Kidney glomerular epithelial cell (primary cell): ENCODE measurements around the gene LRCOL1.
A peak's percentile ranks its signal among the peaks of the same experiment; 100 is the strongest.

Source experiments
- DNase-seq: peaks from one replicate; lab custom pipeline; 2025; lab: John Stamatoyannopoulos, UW

Gene LRCOL1

DNA sequence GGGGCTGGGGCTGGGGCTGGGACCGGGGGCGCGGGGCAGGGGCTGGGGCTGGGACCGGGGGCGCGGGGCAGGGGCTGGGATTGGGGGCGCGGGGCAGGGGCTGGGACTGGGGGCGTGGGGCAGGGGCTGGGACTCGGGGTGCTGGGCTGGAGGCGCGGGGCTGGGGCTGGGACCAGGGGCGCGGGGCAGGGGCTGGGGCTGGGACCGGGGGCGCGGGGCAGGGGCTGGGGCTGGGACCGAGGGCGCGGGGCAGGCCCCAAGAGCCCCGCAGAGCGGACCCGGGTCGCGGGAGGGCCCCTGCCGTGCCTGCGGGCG, 8.6 kb upstream of the LRCOL1 start:
- DNase-seq: no peak

- DNase-seq: no peak
Observed at GRCh38 chr12:132618683-132619043, 8.3 kb upstream of the LRCOL1 start, which contains the start of gene P2RX2. TSS of gene P2RX2 (plus strand) at chr12:132618776. CDS start at chr12:132618817, 41 bp downstream.

GRCh38 chr12:132617822-132618682, 7.7 kb upstream of the LRCOL1 start:
- DNase-seq: no peak

- no peak for DNase-seq
Observed at GRCh38 chr12:132617135-132617701, 6.8 kb upstream of the LRCOL1 start.

DNA sequence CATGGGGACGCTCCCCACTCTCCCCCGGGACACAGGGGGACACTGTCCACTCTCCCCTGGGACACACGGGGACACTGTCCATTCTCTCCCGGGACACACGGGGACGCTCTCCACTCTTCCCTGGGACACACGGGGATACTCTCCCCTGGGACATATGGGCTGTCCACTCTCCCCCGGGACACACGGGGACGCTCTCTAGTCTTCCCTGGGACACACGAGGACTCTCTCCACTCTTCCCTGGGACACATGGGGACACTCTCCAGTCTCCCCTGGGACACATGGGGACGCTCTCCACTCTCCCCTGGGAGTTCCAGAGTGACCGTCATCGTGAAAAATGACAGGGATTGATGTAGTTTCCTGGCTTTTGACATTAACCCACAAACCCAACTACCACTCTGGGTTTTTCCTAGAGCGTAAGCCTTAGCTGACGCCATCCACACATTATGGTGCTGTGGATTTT, 5.2 kb upstream of the LRCOL1 start:
- DNase-seq: no peak

DNA sequence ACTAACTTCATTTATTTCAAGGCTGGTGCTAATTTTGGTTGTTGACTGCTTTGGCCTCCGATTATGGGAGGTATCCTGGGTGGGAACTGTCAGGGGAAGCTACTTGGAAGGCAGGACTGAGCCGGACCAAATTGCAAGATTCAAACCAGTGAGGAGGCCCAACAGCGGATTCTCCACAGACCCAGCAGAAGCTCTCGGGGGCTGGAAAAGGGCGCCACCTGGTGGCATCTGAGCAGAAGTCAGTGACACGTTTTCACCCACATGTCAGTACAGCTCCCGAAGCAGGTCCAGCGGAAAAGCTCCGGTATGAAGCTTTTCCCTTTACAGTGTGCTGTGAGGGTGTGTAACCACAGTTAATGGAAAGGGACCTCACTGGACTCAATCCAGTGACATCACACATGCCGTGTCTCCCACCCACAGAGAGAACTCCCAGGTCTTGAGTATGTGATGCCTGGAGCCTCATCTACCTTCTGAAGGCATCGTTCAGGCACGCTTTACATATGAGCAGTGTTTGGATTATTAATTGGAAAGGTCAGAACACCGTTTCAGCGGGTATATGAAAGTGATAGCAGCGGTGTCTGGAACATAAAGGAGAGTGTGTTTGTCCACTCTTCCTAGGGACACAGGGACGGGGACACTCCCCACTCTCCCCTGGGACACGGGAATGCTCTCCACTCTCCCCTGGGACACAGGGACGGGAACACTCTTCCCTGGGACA, 4.6 kb upstream of the LRCOL1 start:
- DNase-seq: peak; percentile 48

GRCh38 chr12:132614029-132614428, 3.6 kb upstream of the LRCOL1 start:
- no peak for DNase-seq

GRCh38 chr12:132611620-132612019, 1.2 kb upstream of the LRCOL1 start:
- DNase-seq: no peak

GRCh38 chr12:132610866-132611602, 652 bp upstream of the LRCOL1 start:
- no peak for DNase-seq

DNA sequence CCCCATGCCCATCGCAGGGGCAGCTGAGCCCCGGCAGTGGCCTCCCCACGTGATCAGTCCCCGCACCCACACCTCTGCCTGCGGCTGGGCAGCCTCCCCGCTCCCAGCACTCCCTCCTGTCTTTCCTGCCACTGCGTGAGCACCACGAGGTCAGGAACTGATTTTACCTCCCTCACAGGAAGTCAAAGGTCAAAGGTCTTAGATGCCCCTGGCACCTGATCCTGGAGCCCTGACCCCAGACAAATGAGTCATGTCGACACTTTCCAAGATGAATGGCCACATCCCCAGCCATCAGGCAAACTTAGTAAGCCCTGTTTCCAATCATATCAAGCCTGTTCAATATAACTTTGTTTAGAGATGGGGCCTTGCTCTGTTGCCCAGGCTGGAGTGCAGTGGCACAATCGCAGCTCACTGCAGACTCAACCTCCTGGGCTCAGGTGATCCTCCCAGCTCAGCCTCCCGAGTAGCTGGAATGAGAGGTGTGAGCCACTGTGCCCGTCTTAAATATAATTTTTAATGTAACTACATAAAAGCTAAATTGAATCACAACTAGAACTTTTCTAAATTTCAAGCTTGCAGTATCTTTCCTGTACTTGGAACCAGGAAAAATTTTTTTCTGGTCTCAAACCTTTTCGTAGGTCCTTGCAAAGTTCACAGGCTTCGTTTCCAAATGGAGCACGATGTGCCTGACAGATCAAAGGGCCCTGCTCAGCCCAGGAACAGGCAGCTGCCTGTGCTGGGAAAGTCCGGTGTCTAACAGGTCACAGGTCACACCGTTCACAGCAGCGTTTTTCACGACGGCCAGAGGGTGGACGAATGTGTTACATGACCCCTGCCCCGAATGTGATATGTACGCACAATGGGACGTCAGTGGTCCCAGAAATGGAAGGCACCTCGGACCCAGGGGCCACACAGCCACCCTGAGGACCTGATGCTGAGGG, 1.9 kb downstream of the LRCOL1 start:
- DNase-seq: no peak

GRCh38 chr12:132606927-132607326, 3.5 kb downstream of the LRCOL1 start:
- no peak for DNase-seq

- no peak for DNase-seq
Observed at GRCh38 chr12:132606466-132606865, 3.9 kb downstream of the LRCOL1 start.

DNA sequence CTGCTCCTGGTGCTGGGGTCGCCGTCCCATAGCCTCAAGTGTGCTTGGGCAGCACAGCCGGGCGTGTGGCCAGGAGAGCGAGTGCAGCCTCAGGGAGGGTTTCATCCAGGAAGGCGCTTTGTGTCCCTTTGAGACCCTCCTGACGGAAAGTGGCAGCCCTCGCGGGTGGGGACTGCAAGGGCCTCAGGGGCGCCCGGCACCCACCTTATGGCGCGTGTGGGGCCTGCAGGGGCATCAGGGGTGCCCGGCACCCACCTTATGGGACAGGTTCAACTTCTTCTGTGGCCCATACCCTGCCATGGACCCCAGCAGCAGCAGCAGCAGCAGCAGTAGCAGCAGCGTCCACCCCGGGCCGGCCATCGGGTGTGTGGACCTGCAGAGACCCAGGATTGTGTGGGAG, 4.5 kb downstream of the LRCOL1 start:
- DNase-seq: no peak

DNA sequence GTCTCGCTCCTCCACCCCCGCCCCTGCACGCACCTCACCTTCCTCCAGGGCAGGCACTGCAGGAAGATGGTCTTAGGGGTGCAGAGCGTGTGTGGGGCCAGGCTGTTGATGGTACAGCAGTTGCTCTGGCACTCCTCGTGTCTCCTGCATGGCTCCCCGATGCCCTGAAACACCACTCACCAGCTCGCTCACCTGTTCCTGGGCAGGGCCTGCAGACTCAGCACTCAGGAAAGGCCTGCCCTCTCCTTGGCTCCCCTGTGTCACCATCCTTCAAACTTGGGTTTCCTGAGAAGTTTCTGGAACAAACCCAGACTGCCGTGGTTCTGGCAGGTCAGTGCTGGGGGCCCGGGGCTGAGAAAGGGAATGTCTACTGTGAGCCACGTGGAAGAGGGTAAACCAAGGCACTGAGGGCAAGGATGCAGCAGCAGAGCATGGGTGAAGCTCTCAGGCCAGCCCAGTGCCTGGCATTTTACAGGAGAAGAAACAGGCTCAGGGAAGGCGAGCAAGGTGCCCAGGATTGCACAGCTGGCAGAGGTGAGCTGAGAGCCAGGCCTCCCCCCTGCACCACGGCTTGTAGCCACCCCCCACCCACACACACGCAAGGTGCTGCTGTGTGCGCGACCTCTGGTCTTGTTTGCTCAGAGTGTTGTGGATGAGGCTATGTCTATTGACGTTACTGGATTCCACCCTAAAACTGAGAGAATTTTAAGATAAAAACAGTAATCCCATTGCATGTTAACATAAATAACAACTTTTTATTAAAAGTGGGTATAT, 5.5 kb downstream of the LRCOL1 start:
- no peak for DNase-seq

GRCh38 chr12:132604151-132604618, 6.2 kb downstream of the LRCOL1 start:
- DNase-seq: no peak

- no peak for DNase-seq
Observed at GRCh38 chr12:132603240-132604150, 6.9 kb downstream of the LRCOL1 start.

GRCh38 chr12:132602572-132603239, 7.7 kb downstream of the LRCOL1 start:
- no peak for DNase-seq

GRCh38 chr12:132601171-132601883, 9.1 kb downstream of the LRCOL1 start:
- no peak for DNase-seq
